Kidney (tissue), 14 donors: ENCODE measurements around the gene INO80. TPM values are rescaled to one million over a fixed set of nuclear protein-coding genes. Genes with fewer than 3 reads are reported as not detected.
A peak's percentile ranks its signal among the peaks of the same experiment; 100 is the strongest.
"Not testable (repeated sequence)": the region's sequence is repeated elsewhere in the genome, so short reads cannot be mapped to it uniquely, and the experiment has no call there.

Experiments
- DNase-seq, 5 donors: peaks; one replicate each; pipeline ENCODE4 v3.0.0-alpha.2; 2013 to 2020
- FAIRE-seq: peaks from 2 replicates; lab custom pipeline; 2012; peaks lifted over from hg19 to GRCh38; lab: Jason Lieb, UNC
- H3K27ac ChIP-seq, 2 donors: one replicate each; pipeline ENCODE4 v1.7.0; 2013; ENCODE audit warnings: low read depth in 2 of 2, low read length in 2 of 2, inconsistent platforms in 1 of 2
- H3K27me3 ChIP-seq: one replicate; pipeline ENCODE4 v1.7.1; 2013; ENCODE audit warnings: low read length, inconsistent platforms; ENCODE audit not compliant: control insufficient read depth, insufficient read depth
- H3K36me3 ChIP-seq, 3 donors: one replicate each; pipeline versions ENCODE4 v1.7.0 to v1.7.1; 2013; ENCODE audit warnings: low read length in 3 of 3, control low read depth in 1 of 3, inconsistent platforms in 1 of 3; ENCODE audit not compliant: insufficient read depth in 3 of 3, control insufficient read depth in 2 of 3
- H3K4me1 ChIP-seq, 3 donors: one replicate each; pipeline versions ENCODE4 v1.7.0 to v1.7.1; 2013; ENCODE audit warnings: low read length in 3 of 3, inconsistent platforms in 1 of 3, low read depth in 1 of 3; ENCODE audit not compliant: control insufficient read depth in 2 of 3, insufficient read depth in 2 of 3
- H3K4me3 ChIP-seq, 3 donors: one replicate each; pipeline versions ENCODE4 v1.7.0 to v1.8.1; 2013; ENCODE audit warnings: low read length in 3 of 3, control low read depth in 1 of 3, inconsistent platforms in 1 of 3
- H3K9ac ChIP-seq, 3 donors: one replicate each; pipeline versions ENCODE4 v1.7.0 to v1.7.1; 2013; ENCODE audit warnings: low read length in 3 of 3, control low read depth in 1 of 3, inconsistent platforms in 1 of 3
- H3K9me3 ChIP-seq, 3 donors: one replicate each; pipeline versions ENCODE4 v1.7.0 to v1.7.1; 2013; ENCODE audit warnings: low read length in 3 of 3, control low read depth in 1 of 3, inconsistent platforms in 1 of 3; ENCODE audit not compliant: control insufficient read depth in 2 of 3, insufficient read depth in 1 of 3
- intact Hi-C: fragments of 100-400 bp; cut with DNase I; formaldehyde crosslinking; loops from one replicate; pipeline ENCODE4 v1.11.1; 2022
- polyA plus RNA-seq: library from polyadenylated mRNA; stranded (reverse); fragments of 350-450 nt; fragmentation: Illumina TruSeq; extraction: RNeasy Lipid Tissue Mini Kit (QIAGEN cat#74804); gene quantifications from one replicate; pipeline ENCODE4 v1.2.3, GENCODE V29; 2014; ENCODE audit warnings: low read depth, low replicate concordance; ENCODE audit not compliant: insufficient read depth
- total RNA-seq: library from RNA; stranded (reverse); fragmentation: NEBNext Ultra II Directional; extraction: Animal tissue kit (Norgen Biotek cat#: 25700); gene quantifications from one replicate; pipeline ENCODE4 v1.2.1, GENCODE V29; 2021
- TF ChIP-seq, protein P1 (sequence below): IDR thresholded peaks from 3 replicates; pipeline ENCODE4 v1.5.1; 2012; ENCODE audit warnings: mild to moderate bottlenecking, moderate library complexity, borderline replicate concordance; ENCODE audit not compliant: insufficient read depth; ENCODE audit errors: extremely low read depth
- donor health status: control.
- donor health status: control.
- donor health status: control.
- donor health status: control.
- donor health status: control.
- donor health status: DM: yes; HTN: yes; CAD: no.
- donor health status: Normal renal cell carcinoma (clear cell type).

INO80 gene
- total and polyA plus RNA-seq, 2 donors from 2014 or later = 6.0 to 27.3 TPM

DNA sequence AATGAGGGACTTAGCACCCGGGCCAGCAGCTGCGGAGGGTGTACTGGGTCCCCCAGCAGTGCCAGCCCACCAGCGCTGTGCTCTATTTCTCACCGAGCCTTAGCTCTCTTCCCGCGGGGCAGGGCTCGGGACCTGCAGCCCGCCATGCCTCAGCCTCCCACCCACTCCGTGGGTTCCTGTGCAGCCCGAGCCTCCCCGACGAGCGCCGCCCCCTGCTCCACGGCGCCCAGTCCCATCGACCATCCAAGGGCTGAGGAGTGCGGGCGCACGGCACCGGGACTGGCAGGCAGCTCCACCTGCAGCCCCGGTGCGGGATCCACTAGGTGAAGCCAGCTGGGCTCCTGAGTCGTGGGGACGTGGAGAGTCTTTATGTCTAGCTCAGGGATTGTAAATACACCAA, 154.3 kb downstream of the INO80 start:
- intact Hi-C loops = not testable (repeated sequence)
- DNase-seq = peak in 1 of 5 donors; percentile 28

DNA sequence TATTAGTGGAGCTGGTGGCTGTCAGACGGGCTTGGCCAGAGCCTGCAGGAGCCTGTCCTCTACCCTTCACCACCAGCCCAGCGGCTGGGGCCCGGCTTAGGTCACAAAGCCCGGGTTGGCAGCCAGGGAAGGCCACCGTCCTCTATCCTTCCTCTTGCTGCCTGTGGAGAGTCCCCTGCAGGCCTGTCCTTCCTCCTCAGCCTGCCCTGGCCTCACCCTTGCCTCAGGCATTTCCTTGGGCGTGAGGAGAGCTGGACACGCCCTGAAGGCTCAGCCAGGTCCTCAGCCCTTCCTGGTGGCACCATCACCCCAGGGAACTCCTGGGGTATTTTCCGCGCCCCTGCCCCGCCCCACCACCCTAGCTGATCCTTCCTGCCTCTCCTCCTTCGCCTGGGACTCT, 155.2 kb downstream of the INO80 start:
- DNase-seq (peak in 1 of 5 donors; percentile 68), FAIRE-seq (no peak)
- H3K36me3 ChIP-seq = no peaks in the 10 kb centered on the region
- no peak overlapping the region for H3K4me3 ChIP-seq
- no peak overlapping the region for H3K27ac ChIP-seq
- H3K4me1 ChIP-seq = peaks cover 0 to 8% (median 0%) of the 10 kb centered on the region in 3 donors
- no peaks in the 10 kb centered on the region for H3K9me3 ChIP-seq
- TF ChIP-seq, protein P1, sequence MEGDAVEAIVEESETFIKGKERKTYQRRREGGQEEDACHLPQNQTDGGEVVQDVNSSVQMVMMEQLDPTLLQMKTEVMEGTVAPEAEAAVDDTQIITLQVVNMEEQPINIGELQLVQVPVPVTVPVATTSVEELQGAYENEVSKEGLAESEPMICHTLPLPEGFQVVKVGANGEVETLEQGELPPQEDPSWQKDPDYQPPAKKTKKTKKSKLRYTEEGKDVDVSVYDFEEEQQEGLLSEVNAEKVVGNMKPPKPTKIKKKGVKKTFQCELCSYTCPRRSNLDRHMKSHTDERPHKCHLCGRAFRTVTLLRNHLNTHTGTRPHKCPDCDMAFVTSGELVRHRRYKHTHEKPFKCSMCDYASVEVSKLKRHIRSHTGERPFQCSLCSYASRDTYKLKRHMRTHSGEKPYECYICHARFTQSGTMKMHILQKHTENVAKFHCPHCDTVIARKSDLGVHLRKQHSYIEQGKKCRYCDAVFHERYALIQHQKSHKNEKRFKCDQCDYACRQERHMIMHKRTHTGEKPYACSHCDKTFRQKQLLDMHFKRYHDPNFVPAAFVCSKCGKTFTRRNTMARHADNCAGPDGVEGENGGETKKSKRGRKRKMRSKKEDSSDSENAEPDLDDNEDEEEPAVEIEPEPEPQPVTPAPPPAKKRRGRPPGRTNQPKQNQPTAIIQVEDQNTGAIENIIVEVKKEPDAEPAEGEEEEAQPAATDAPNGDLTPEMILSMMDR = no peak
- intact Hi-C loops = no loop called here
- H3K27me3 ChIP-seq = no peaks in the 10 kb centered on the region
- H3K9ac ChIP-seq = no peak overlapping the region

More for the DNA sequence above, 154.3 kb downstream of the INO80 start:
- H3K9me3 ChIP-seq, H3K27me3 ChIP-seq, H3K36me3 ChIP-seq, FAIRE-seq, H3K9ac ChIP-seq, H3K27ac ChIP-seq, H3K4me3 ChIP-seq: not testable (repeated sequence)
- peaks cover 0 to 10% (median 2%) of the 10 kb centered on the region in 3 donors for H3K4me1 ChIP-seq

DNA sequence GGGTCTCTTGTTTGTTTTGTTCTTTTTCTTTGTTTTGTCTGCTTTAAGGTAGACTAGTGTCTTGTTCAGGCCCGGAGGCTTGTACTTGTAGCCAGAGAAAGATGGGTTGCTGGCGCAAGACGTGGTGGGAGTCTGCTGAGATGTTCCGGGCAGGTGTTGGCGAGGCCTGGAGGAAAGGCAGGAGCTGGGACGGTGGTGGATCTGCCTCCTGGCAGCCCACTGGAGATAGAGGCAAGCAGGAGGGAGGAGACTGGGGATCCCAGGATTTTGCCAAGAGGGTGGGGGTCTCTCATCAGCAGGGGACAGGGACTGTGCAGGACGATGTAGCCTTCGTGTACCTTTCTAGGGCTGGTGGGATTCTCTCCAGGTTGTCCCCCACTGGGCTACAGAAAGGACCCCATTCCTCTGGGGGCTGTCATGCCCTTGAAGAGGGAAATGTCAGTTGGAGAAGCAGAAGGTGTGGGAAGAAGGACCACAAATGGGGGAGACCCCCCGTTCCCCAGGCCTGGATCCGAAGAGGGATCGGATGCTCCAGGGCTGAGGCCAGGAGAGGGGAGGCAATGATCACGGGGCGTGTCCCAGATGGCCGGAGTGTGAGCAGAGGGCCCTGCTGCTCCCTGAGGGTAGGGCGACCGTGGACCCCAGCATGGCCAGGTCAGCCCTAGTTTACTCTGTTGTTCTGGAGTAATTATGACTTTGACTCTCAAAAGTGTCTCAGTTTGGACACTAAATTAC, 155.8 kb downstream of the INO80 start:
- H3K27me3 ChIP-seq = no peaks in the 10 kb centered on the region
- no peak for FAIRE-seq
- H3K27ac ChIP-seq = no peak overlapping the region
- no peak overlapping the region for H3K9ac ChIP-seq
- H3K4me1 ChIP-seq = peaks cover 0 to 7% (median 0%) of the 10 kb centered on the region in 3 donors
- intact Hi-C loops = no loop called here
- peak in 1 of 5 donors; percentile 51 for DNase-seq
- H3K36me3 ChIP-seq = no peaks in the 10 kb centered on the region
- H3K9me3 ChIP-seq = no peaks in the 10 kb centered on the region
- TF ChIP-seq, protein P1 = no peak
- H3K4me3 ChIP-seq = no peak overlapping the region

DNA sequence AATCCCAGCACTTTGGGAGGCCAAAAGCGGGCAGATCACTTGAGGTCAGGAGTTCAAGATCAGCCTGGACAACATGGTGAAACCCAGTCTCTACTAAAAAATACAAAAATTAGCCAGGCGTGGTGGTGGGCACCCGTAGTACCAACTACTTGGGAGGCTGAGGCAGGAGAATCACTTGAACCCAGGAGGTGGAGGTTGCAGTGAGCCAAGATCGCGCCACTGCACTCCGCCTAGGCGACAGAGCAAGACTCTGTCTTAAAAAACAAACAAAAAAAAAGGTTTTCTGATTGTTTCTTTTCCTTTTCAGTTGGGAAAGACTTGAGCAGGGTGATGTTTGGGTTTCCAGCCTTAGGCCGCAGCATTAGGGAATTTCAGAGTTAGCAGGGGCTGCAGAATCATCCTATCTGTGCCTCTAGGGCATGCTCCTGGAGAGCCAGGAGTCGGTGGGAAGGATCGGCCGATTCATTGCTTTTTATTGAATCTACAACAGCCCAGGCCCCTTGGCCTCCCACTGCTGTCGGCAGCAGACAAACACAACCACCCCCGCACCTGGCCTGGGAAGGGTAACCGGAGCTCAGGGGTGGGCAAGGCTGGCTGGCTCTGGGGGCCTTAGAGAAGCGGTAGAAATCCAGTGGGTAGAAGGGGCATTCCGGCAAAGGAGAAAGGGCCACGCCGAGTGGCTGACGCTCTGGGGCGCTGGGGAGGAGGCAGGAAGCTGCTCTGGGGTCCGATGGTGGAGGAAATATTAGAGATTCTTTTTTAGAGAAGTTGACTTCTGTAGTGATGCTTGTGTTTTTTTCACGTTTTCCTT, 156.5 kb downstream of the INO80 start:
- intact Hi-C loops = no loop called here
- Histone ChIP-seq H3K4me3 (no peak overlapping the region), H3K27me3 (no peaks in the 10 kb centered on the region), H3K27ac (no peak overlapping the region), H3K4me1 (peaks cover 0 to 7% (median 0%) of the 10 kb centered on the region in 3 donors), H3K9ac (no peak overlapping the region), H3K36me3 (no peaks in the 10 kb centered on the region), H3K9me3 (no peaks in the 10 kb centered on the region)
- DNase-seq (peak; percentile 37 to 92 (median 91)), FAIRE-seq (no peak)
- TF ChIP-seq, protein P1 = no peak
